Hepatocyte (in vitro differentiated cells): ENCODE results near the gene NAP1L1. TPM values are rescaled to one million over a fixed set of nuclear protein-coding genes. Genes with fewer than 3 reads are reported as not detected.

Source experiments
- DNase-seq: peaks from one replicate; pipeline ENCODE4 v3.0.0-alpha.2; 2016; ENCODE audit warnings: low spot score
- H2AFZ ChIP-seq: fragments of 200-600 bp; sonication (generic); 2 replicates; pipeline ENCODE4 v1.6.0; 2016; ENCODE audit warnings: antibody characterized with exemption, mild to moderate bottlenecking
- H3K27ac ChIP-seq: fragments of 200-600 bp; sonication (generic); 2 replicates; pipeline ENCODE4 v1.5.1; 2016; ENCODE audit warnings: mild to moderate bottlenecking
- H3K27me3 ChIP-seq: fragments of 200-600 bp; sonication (generic); 2 replicates; pipeline ENCODE4 v1.6.1; 2016
- H3K36me3 ChIP-seq: fragments of 200-600 bp; sonication (generic); replicated peaks from 2 replicates; pipeline ENCODE4 v1.5.1; 2016; ENCODE audit warnings: low read depth; ENCODE audit not compliant: insufficient read depth
- H3K4me1 ChIP-seq: fragments of 200-600 bp; sonication (generic); 2 replicates; pipeline ENCODE4 v1.5.1; 2016; ENCODE audit warnings: mild to moderate bottlenecking, moderate library complexity; ENCODE audit not compliant: insufficient read depth
- H3K4me2 ChIP-seq: fragments of 200-600 bp; sonication (generic); 2 replicates; pipeline ENCODE4 v1.6.0; 2016
- H3K4me3 ChIP-seq: fragments of 200-600 bp; sonication (generic); 2 replicates; pipeline ENCODE4 v1.5.1; 2016; ENCODE audit warnings: mild to moderate bottlenecking
- H3K79me2 ChIP-seq: fragments of 200-600 bp; sonication (generic); 2 replicates; pipeline ENCODE4 v1.6.0; 2017; ENCODE audit warnings: mild to moderate bottlenecking
- H3K9me2 ChIP-seq: fragments of 200-600 bp; sonication (generic); replicated peaks from 2 replicates; pipeline ENCODE4 v1.6.0; 2017; ENCODE audit warnings: mild to moderate bottlenecking; ENCODE audit not compliant: insufficient read depth
- H3K9me3 ChIP-seq: fragments of 200-600 bp; sonication (generic); 2 replicates; pipeline ENCODE4 v1.5.1; 2016; ENCODE audit warnings: low read depth, mild to moderate bottlenecking
- H4K20me1 ChIP-seq: fragments of 200-600 bp; sonication (generic); 2 replicates; pipeline ENCODE4 v1.6.0; 2016; ENCODE audit warnings: mild to moderate bottlenecking; ENCODE audit not compliant: insufficient read depth, poor library complexity, severe bottlenecking
- EZH2 ChIP-seq: fragments of 200-600 bp; sonication (generic); IDR thresholded peaks from 2 replicates; pipeline ENCODE4 v1.6.1; 2016; ENCODE audit warnings: antibody characterized with exemption, mild to moderate bottlenecking, borderline replicate concordance
- EZH2phosphoT487 ChIP-seq: fragments of 200-600 bp; sonication (generic); IDR thresholded peaks from one replicate; pipeline ENCODE4 v1.6.1; 2018; ENCODE audit warnings: antibody characterized with exemption, mild to moderate bottlenecking, low read depth, moderate library complexity; ENCODE audit not compliant: unreplicated experiment, severe bottlenecking
- WGBS: methylation state at CpG from one replicate; pipeline ENCODE4 v1.1.6; 2016; ENCODE audit warnings: low lambda C conversion rate; ENCODE audit errors: missing lambda C conversion rate; 5-methylcytosine and 5-hydroxymethylcytosine counted together
- polyA plus RNA-seq: library from polyadenylated mRNA; unstranded; fragments of >200 nt; fragmentation: Nextera tagmentation; extraction: Ambion mirVana; gene quantifications from 2 replicates; pipeline ENCODE4 v1.2.1, GENCODE V29; 2016
- total RNA-seq: library from RNA; depleted of rRNA; stranded (reverse); fragments of >200 nt; gene quantifications from 2 replicates; pipeline ENCODE4 v1.2.3, GENCODE V29; 2014
- TF ChIP-seq, protein P1 (sequence below): fragments of 200-600 bp; sonication (generic); IDR thresholded peaks from 2 replicates; pipeline ENCODE4 v1.5.1; 2016; ENCODE audit warnings: antibody characterized with exemption, mild to moderate bottlenecking; ENCODE audit not compliant: poor library complexity

NAP1L1 gene
- total and polyA plus RNA-seq, 2 experiments from 2014 or later, result 117 to 352 TPM

DNA sequence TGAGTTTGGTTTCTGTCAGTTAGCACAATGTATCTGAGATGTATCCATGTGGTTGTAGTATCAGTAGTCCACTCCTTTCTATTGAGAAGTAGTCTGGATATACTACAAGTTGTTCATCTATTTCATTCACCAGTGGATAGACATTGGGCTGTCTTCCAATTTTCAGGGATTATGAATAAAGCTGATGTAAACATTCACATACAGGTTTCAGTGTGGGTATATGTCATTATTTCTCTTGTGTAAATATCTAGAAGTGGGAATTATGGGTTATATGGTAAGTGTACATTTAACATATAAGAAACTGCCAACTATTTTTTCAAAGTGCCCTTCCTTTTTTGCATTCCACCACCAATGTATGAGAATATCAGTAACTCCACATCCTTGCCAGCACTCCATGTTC lies 88.8 kb downstream of the NAP1L1 start:
- no peak for DNase-seq
- no peak overlapping the region for H3K4me3 ChIP-seq
- H3K79me2 ChIP-seq, result no peaks in the 10 kb centered on the region
- no peaks in the 10 kb centered on the region for H4K20me1 ChIP-seq
- no peaks in the 10 kb centered on the region for H3K9me2 ChIP-seq
- no peaks in the 10 kb centered on the region for H3K27me3 ChIP-seq
- H3K9me3 ChIP-seq, result no peaks in the 10 kb centered on the region
- H2AFZ ChIP-seq, result no peak overlapping the region
- H3K27ac ChIP-seq, result no peak overlapping the region
- TF ChIP-seq EZH2, result no peak
- TF ChIP-seq EZH2phosphoT487, result no peak
- TF ChIP-seq, protein P1, sequence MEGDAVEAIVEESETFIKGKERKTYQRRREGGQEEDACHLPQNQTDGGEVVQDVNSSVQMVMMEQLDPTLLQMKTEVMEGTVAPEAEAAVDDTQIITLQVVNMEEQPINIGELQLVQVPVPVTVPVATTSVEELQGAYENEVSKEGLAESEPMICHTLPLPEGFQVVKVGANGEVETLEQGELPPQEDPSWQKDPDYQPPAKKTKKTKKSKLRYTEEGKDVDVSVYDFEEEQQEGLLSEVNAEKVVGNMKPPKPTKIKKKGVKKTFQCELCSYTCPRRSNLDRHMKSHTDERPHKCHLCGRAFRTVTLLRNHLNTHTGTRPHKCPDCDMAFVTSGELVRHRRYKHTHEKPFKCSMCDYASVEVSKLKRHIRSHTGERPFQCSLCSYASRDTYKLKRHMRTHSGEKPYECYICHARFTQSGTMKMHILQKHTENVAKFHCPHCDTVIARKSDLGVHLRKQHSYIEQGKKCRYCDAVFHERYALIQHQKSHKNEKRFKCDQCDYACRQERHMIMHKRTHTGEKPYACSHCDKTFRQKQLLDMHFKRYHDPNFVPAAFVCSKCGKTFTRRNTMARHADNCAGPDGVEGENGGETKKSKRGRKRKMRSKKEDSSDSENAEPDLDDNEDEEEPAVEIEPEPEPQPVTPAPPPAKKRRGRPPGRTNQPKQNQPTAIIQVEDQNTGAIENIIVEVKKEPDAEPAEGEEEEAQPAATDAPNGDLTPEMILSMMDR, result no peak
- no peaks in the 10 kb centered on the region for H3K4me1 ChIP-seq
- H3K36me3 ChIP-seq, result no peaks in the 10 kb centered on the region
- H3K4me2 ChIP-seq, result no peak overlapping the region

DNA sequence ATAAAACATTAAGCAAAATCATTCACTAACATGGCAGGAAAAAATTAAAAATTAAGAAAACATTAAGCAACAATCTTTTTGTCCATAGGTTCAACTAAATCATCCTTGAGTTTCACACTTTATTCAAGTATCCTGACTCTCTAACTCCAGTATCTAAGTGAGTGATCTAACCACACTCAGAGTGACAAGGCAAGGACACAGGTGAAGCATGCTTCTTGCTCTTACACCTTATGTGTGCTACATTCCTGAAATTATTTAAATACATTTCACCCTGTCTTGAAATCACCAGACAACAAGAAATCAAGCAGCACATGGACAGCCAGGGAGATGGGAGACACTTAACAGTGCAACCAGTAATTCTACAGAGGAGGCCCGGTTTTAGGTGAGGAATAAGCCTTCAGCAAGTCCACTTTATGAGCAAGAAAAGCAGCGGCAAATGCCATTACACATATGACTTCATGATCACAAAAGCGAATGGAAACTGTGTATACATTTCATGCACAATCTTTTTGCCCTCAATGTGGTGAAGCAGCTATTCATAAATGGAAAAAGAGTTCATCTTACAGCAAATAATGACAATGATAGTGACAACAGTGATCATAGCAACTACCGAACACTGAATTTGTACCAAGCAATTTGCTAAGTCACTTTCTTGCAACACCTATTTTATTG lies 90.3 kb downstream of the NAP1L1 start:
- no peak overlapping the region for H3K4me2 ChIP-seq
- TF ChIP-seq EZH2 (no peak), EZH2phosphoT487 (no peak)
- TF ChIP-seq, protein P1, result no peak
- no peaks in the 10 kb centered on the region for H3K79me2 ChIP-seq
- 55% methylated on average over 4 of the region's 4 CpGs for WGBS
- H3K4me1 ChIP-seq, result peaks cover 7% of the 10 kb centered on the region
- H3K4me3 ChIP-seq, result no peak overlapping the region
- no peaks in the 10 kb centered on the region for H3K9me3 ChIP-seq
- H4K20me1 ChIP-seq, result no peaks in the 10 kb centered on the region
- no peak overlapping the region for H3K27ac ChIP-seq
- no peaks in the 10 kb centered on the region for H3K36me3 ChIP-seq
- DNase-seq, result no peak
- no peak overlapping the region for H2AFZ ChIP-seq
- no peaks in the 10 kb centered on the region for H3K9me2 ChIP-seq
- no peaks in the 10 kb centered on the region for H3K27me3 ChIP-seq

DNA sequence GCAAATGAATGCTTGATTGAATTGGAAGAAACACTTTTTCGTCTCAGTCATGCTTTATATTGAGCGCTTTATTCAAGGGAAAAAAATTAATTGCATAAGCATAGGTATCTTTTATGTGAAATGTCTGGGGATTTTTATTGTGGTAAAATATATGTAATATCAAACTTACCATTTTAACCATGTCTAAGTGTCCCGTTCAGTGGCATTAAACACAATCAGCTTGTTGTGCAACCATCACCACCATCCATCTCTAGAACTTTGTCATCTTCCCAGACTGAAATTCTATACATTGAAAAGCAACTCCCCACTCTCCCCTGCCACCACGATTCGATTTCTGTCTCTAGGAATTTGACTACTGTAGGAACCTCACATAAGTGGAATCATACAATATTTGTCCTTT lies 92.7 kb downstream of the NAP1L1 start:
- Histone ChIP-seq H2AFZ (no peak overlapping the region), H3K36me3 (no peaks in the 10 kb centered on the region), H3K4me3 (no peak overlapping the region), H3K27ac (peak overlapping the region; percentile 65), H3K79me2 (no peaks in the 10 kb centered on the region), H3K9me3 (no peaks in the 10 kb centered on the region), H4K20me1 (no peaks in the 10 kb centered on the region), H3K4me1 (peaks cover 7% of the 10 kb centered on the region), H3K4me2 (no peak overlapping the region), H3K9me2 (no peaks in the 10 kb centered on the region), H3K27me3 (no peaks in the 10 kb centered on the region)
- WGBS, result 75% methylated on average over 5 of the region's 5 CpGs
- DNase-seq, result no peak
- TF ChIP-seq, protein P1, result no peak
- no peak for TF ChIP-seq EZH2
- TF ChIP-seq EZH2phosphoT487, result no peak
